Measurements from ENCODE around the gene IQCE.

Gene IQCE

GRCh38 chr7:2639695-2640481, 81.1 kb downstream of the IQCE start:
- Histone ChIP-seq H3K9ac (ENCODE audit: low read length in 2 of 2) (no peak overlapping the region), H3K36me3 (ENCODE audit: control insufficient read depth in 2 of 2, insufficient read depth in 2 of 2, low read length in 2 of 2) (no peaks in the 10 kb centered on the region)

GRCh38 chr7:2640482-2640830, 81.7 kb downstream of the IQCE start:
- H3K9ac ChIP-seq (ENCODE audit: low read length in 2 of 2): no peak overlapping the region
- H3K4me3 ChIP-seq (ENCODE audit: low read length in 2 of 2): no peak overlapping the region
- H3K36me3 ChIP-seq (ENCODE audit: control insufficient read depth in 2 of 2, insufficient read depth in 2 of 2, low read length in 2 of 2): no peaks in the 10 kb centered on the region
- no peaks in the 10 kb centered on the region for H3K27me3 ChIP-seq (ENCODE audit: control insufficient read depth in 1 of 2, insufficient read depth in 2 of 2, low read length in 2 of 2)
- peaks cover 67% of the 10 kb centered on the region for H3K4me1 ChIP-seq (ENCODE audit: control insufficient read depth, insufficient read depth, low read length)
- H3K27ac ChIP-seq (ENCODE audit: low read length): no peak overlapping the region
- no peaks in the 10 kb centered on the region for H3K9me3 ChIP-seq (ENCODE audit: control insufficient read depth in 2 of 2, low read length in 2 of 2)

More at GRCh38 chr7:2639695-2640481, 81.1 kb downstream of the IQCE start:
- Histone ChIP-seq H3K27ac (ENCODE audit: low read length) (no peak overlapping the region), H3K9me3 (ENCODE audit: control insufficient read depth in 2 of 2, low read length in 2 of 2) (no peaks in the 10 kb centered on the region), H3K27me3 (ENCODE audit: control insufficient read depth in 1 of 2, insufficient read depth in 2 of 2, low read length in 2 of 2) (no peaks in the 10 kb centered on the region), H3K4me1 (ENCODE audit: control insufficient read depth, insufficient read depth, low read length) (peaks cover 69% of the 10 kb centered on the region), H3K4me3 (ENCODE audit: low read length in 2 of 2) (no peak overlapping the region)

- no peaks in the 10 kb centered on the region for H3K27me3 ChIP-seq (ENCODE audit: control insufficient read depth in 1 of 2, insufficient read depth in 2 of 2, low read length in 2 of 2)
- peaks cover 62% of the 10 kb centered on the region for H3K4me1 ChIP-seq (ENCODE audit: control insufficient read depth, insufficient read depth, low read length)
- peak overlapping the region; percentile 41 for H3K27ac ChIP-seq (ENCODE audit: low read length)
- H3K4me3 ChIP-seq (ENCODE audit: low read length in 2 of 2): peak overlapping the region in 1 of 2 donors; percentile 46
- no peaks in the 10 kb centered on the region for H3K9me3 ChIP-seq (ENCODE audit: control insufficient read depth in 2 of 2, low read length in 2 of 2)
- no peaks in the 10 kb centered on the region for H3K36me3 ChIP-seq (ENCODE audit: control insufficient read depth in 2 of 2, insufficient read depth in 2 of 2, low read length in 2 of 2)
- H3K9ac ChIP-seq (ENCODE audit: low read length in 2 of 2): no peak overlapping the region
Measured at GRCh38 chr7:2640846-2641316, 82.1 kb downstream of the IQCE start.

- H3K36me3 ChIP-seq (ENCODE audit: control insufficient read depth in 2 of 2, insufficient read depth in 2 of 2, low read length in 2 of 2): no peaks in the 10 kb centered on the region
- H3K4me1 ChIP-seq (ENCODE audit: control insufficient read depth, insufficient read depth, low read length): peaks cover 55% of the 10 kb centered on the region
- H3K27ac ChIP-seq (ENCODE audit: low read length): peak overlapping the region; percentile 41
- H3K9ac ChIP-seq (ENCODE audit: low read length in 2 of 2): peak overlapping the region; percentile 41 to 42
- H3K9me3 ChIP-seq (ENCODE audit: control insufficient read depth in 2 of 2, low read length in 2 of 2): no peaks in the 10 kb centered on the region
- no peaks in the 10 kb centered on the region for H3K27me3 ChIP-seq (ENCODE audit: control insufficient read depth in 1 of 2, insufficient read depth in 2 of 2, low read length in 2 of 2)
- peak overlapping the region; percentile 46 to 64 for H3K4me3 ChIP-seq (ENCODE audit: low read length in 2 of 2)
Measured at GRCh38 chr7:2641406-2642393, 82.9 kb downstream of the IQCE start.

- no peak overlapping the region for H3K9ac ChIP-seq (ENCODE audit: low read length in 2 of 2)
Measured at GRCh38 chr7:2643386-2644219, 84.8 kb downstream of the IQCE start.

GRCh38 chr7:2644220-2644561, 85.4 kb downstream of the IQCE start:
- no peak overlapping the region for H3K4me3 ChIP-seq (ENCODE audit: low read length in 2 of 2)
- H3K4me1 ChIP-seq (ENCODE audit: control insufficient read depth, insufficient read depth, low read length): peaks cover 34% of the 10 kb centered on the region
- no peak overlapping the region for H3K27ac ChIP-seq (ENCODE audit: low read length)
- H3K27me3 ChIP-seq (ENCODE audit: control insufficient read depth in 1 of 2, insufficient read depth in 2 of 2, low read length in 2 of 2): no peaks in the 10 kb centered on the region
- H3K9ac ChIP-seq (ENCODE audit: low read length in 2 of 2): no peak overlapping the region
- no peaks in the 10 kb centered on the region for H3K9me3 ChIP-seq (ENCODE audit: control insufficient read depth in 2 of 2, low read length in 2 of 2)
- H3K36me3 ChIP-seq (ENCODE audit: control insufficient read depth in 2 of 2, insufficient read depth in 2 of 2, low read length in 2 of 2): peaks cover 0 to 3% of the 10 kb centered on the region in 2 donors

More at GRCh38 chr7:2643386-2644219, 84.8 kb downstream of the IQCE start:
- H3K27ac ChIP-seq (ENCODE audit: low read length): no peak overlapping the region
- peaks cover 40% of the 10 kb centered on the region for H3K4me1 ChIP-seq (ENCODE audit: control insufficient read depth, insufficient read depth, low read length)
- H3K36me3 ChIP-seq (ENCODE audit: control insufficient read depth in 2 of 2, insufficient read depth in 2 of 2, low read length in 2 of 2): peaks cover 0 to 3% of the 10 kb centered on the region in 2 donors
- H3K27me3 ChIP-seq (ENCODE audit: control insufficient read depth in 1 of 2, insufficient read depth in 2 of 2, low read length in 2 of 2): no peaks in the 10 kb centered on the region
- no peaks in the 10 kb centered on the region for H3K9me3 ChIP-seq (ENCODE audit: control insufficient read depth in 2 of 2, low read length in 2 of 2)
- no peak overlapping the region for H3K4me3 ChIP-seq (ENCODE audit: low read length in 2 of 2)

GRCh38 chr7:2644562-2645273, 85.9 kb downstream of the IQCE start:
- no peak overlapping the region for H3K4me3 ChIP-seq (ENCODE audit: low read length in 2 of 2)
- no peak overlapping the region for H3K9ac ChIP-seq (ENCODE audit: low read length in 2 of 2)
- H3K36me3 ChIP-seq (ENCODE audit: control insufficient read depth in 2 of 2, insufficient read depth in 2 of 2, low read length in 2 of 2): peaks cover 0 to 3% of the 10 kb centered on the region in 2 donors
- H3K27me3 ChIP-seq (ENCODE audit: control insufficient read depth in 1 of 2, insufficient read depth in 2 of 2, low read length in 2 of 2): no peaks in the 10 kb centered on the region
- H3K4me1 ChIP-seq (ENCODE audit: control insufficient read depth, insufficient read depth, low read length): peaks cover 29% of the 10 kb centered on the region
- H3K9me3 ChIP-seq (ENCODE audit: control insufficient read depth in 2 of 2, low read length in 2 of 2): no peaks in the 10 kb centered on the region
- H3K27ac ChIP-seq (ENCODE audit: low read length): no peak overlapping the region

- peaks cover 0 to 3% of the 10 kb centered on the region in 2 donors for H3K36me3 ChIP-seq (ENCODE audit: control insufficient read depth in 2 of 2, insufficient read depth in 2 of 2, low read length in 2 of 2)
- peaks cover 22% of the 10 kb centered on the region for H3K4me1 ChIP-seq (ENCODE audit: control insufficient read depth, insufficient read depth, low read length)
- H3K27me3 ChIP-seq (ENCODE audit: control insufficient read depth in 1 of 2, insufficient read depth in 2 of 2, low read length in 2 of 2): no peaks in the 10 kb centered on the region
- H3K4me3 ChIP-seq (ENCODE audit: low read length in 2 of 2): no peak overlapping the region
- peak overlapping the region in 1 of 2 donors; percentile 15 for H3K9ac ChIP-seq (ENCODE audit: low read length in 2 of 2)
- H3K9me3 ChIP-seq (ENCODE audit: control insufficient read depth in 2 of 2, low read length in 2 of 2): no peaks in the 10 kb centered on the region
- H3K27ac ChIP-seq (ENCODE audit: low read length): no peak overlapping the region
Measured at GRCh38 chr7:2645274-2645868, 86.6 kb downstream of the IQCE start.

- Histone ChIP-seq H3K4me1 (ENCODE audit: control insufficient read depth, insufficient read depth, low read length) (peaks cover 13% of the 10 kb centered on the region), H3K27me3 (ENCODE audit: control insufficient read depth in 1 of 2, insufficient read depth in 2 of 2, low read length in 2 of 2) (no peaks in the 10 kb centered on the region), H3K9ac (ENCODE audit: low read length in 2 of 2) (no peak overlapping the region), H3K27ac (ENCODE audit: low read length) (no peak overlapping the region), H3K9me3 (ENCODE audit: control insufficient read depth in 2 of 2, low read length in 2 of 2) (no peaks in the 10 kb centered on the region), H3K36me3 (ENCODE audit: control insufficient read depth in 2 of 2, insufficient read depth in 2 of 2, low read length in 2 of 2) (peaks cover 0 to 3% of the 10 kb centered on the region in 2 donors), H3K4me3 (ENCODE audit: low read length in 2 of 2) (no peak overlapping the region)
Measured at GRCh38 chr7:2646336-2646679, 87.5 kb downstream of the IQCE start.
